HepG2 (cell line): ENCODE measurements around the gene STAM. TPM values are rescaled to one million over a fixed set of nuclear protein-coding genes. Genes with fewer than 3 reads are reported as not detected.

Experiments used
- CHD2 ChIP-seq: IDR thresholded peaks from 2 replicates; pipeline ENCODE4 v1.6.1; 2011; ENCODE audit warnings: low read depth, low read length, improper control_type of control experiment
- HMGXB4 ChIP-seq, 2 experiments: sonication (generic) in 1 of 2; formaldehyde crosslinking in 1 of 2; IDR thresholded peaks; 2 replicates each; pipeline versions ENCODE4 v1.4.0 to v1.6.1; 2018 to 2020; ENCODE audit warnings: missing genetic modification reagents in 2 of 2, borderline replicate concordance in 1 of 2, low read depth in 1 of 2, mild to moderate bottlenecking in 1 of 2, missing biosample characterization in 1 of 2
- KDM2A ChIP-seq: sonication (generic); formaldehyde crosslinking; IDR thresholded peaks from 2 replicates; pipeline ENCODE4 v1.4.0; 2020; ENCODE audit warnings: low read depth, missing genetic modification reagents, borderline replicate concordance
- MYPOP ChIP-seq: sonication (generic); formaldehyde crosslinking; IDR thresholded peaks from 2 replicates; pipeline ENCODE4 v1.8.1; 2023; ENCODE audit warnings: mild to moderate bottlenecking, moderate library complexity, missing genetic modification reagents
- PCBP1 ChIP-seq: fragments of 200-400 bp; formaldehyde crosslinking; IDR thresholded peaks from 2 replicates; pipeline ENCODE4 v1.6.1; 2017; ENCODE audit warnings: mild to moderate bottlenecking, low read depth, low read length, borderline replicate concordance
- SNAI1 ChIP-seq: sonication (generic); formaldehyde crosslinking; IDR thresholded peaks from 2 replicates; pipeline ENCODE4 v1.5.0; 2020; ENCODE audit warnings: mild to moderate bottlenecking, missing genetic modification reagents, borderline replicate concordance
- THAP9 ChIP-seq: sonication (generic); formaldehyde crosslinking; IDR thresholded peaks from 2 replicates; pipeline ENCODE4; 2020; ENCODE audit warnings: missing genetic modification reagents, mild to moderate bottlenecking, borderline replicate concordance
- XBP1 ChIP-seq: sonication (generic); formaldehyde crosslinking; IDR thresholded peaks from 2 replicates; pipeline ENCODE4 v1.5.0; 2020; ENCODE audit warnings: missing genetic modification reagents
- ZBED4 ChIP-seq: sonication (generic); formaldehyde crosslinking; IDR thresholded peaks from 2 replicates; pipeline ENCODE4 v1.4.0; 2020; ENCODE audit warnings: missing genetic modification reagents, borderline replicate concordance
- ZBTB33 ChIP-seq: sonication (generic); formaldehyde crosslinking; IDR thresholded peaks from 2 replicates; pipeline ENCODE4 v1.4.0; 2020; ENCODE audit warnings: missing genetic modification reagents
- ZNF292 ChIP-seq: sonication (generic); formaldehyde crosslinking; IDR thresholded peaks from 2 replicates; pipeline ENCODE4 v1.8.1; 2022; ENCODE audit warnings: mild to moderate bottlenecking, low read depth, missing genetic modification reagents, borderline replicate concordance
- ZNF446 ChIP-seq: sonication (generic); formaldehyde crosslinking; IDR thresholded peaks from 2 replicates; pipeline ENCODE4 v1.5.0; 2020; ENCODE audit warnings: mild to moderate bottlenecking, missing genetic modification reagents
- ZNF790 ChIP-seq: sonication (generic); formaldehyde crosslinking; IDR thresholded peaks from 2 replicates; pipeline ENCODE4 v1.8.0; 2022; ENCODE audit warnings: missing genetic modification reagents, mild to moderate bottlenecking, borderline replicate concordance
- polyA plus RNA-seq, 8 experiments: library from polyadenylated mRNA; depleted of rRNA in 3 of 8; stranded (reverse) in 7 of 8; unstranded in 1 of 8; fragments of >200 nt; fragmentation: Illumina TruSeq in 4 of 8; extraction: Trizol in 4 of 8; gene quantifications; 2 replicates each; pipeline versions ENCODE4 v1.2.1 to v1.2.3, GENCODE V29; 2011 to 2016; ENCODE audit warnings: low read depth in 4 of 8, missing spikeins in 1 of 8, mixed read lengths in 1 of 8; ENCODE audit not compliant: insufficient read depth in 1 of 8
- total RNA-seq, 5 experiments: library from RNA; depleted of rRNA; stranded (reverse); fragments of >200 nt; fragmentation: Illumina TruSeq; extraction: Trizol; gene quantifications; 2 replicates each; pipeline ENCODE4 v1.2.3, GENCODE V29; 2016; ENCODE audit warnings: low read depth in 1 of 5

Gene STAM
- total and polyA plus RNA-seq, 2 of the 13 experiments (the other 11 are each of a cell fraction or from before 2014, with no cell fraction given): 19.5 to 25.1 TPM

- TF ChIP-seq HMGXB4 (CRISPR knock-in tag; IDR thresholded peaks at IDR 0.05; ENCODE audit: borderline replicate concordance in 1 of 2, low read depth in 1 of 2): peak in 1 of 2 experiments; percentile 53; a peak in 1 of 4 replicates
- no peak for TF ChIP-seq ZNF446 (CRISPR knock-in tag)
- peak; percentile 42; the same call in 1 of the 2 replicates for TF ChIP-seq ZBED4 (CRISPR knock-in tag)
- no peak for TF ChIP-seq SNAI1
- no peak for TF ChIP-seq CHD2
- no peak for TF ChIP-seq PCBP1
- TF ChIP-seq XBP1 (CRISPR knock-in tag): no peak
- no peak for TF ChIP-seq ZBTB33
- TF ChIP-seq THAP9 (CRISPR knock-in tag): no peak
- peak; percentile 84 for TF ChIP-seq KDM2A (CRISPR knock-in tag)
- TF ChIP-seq ZNF790 (CRISPR knock-in tag): no peak
- 0 out of 2 replicates have a peak, but pooled peaks have one; percentile 38 for TF ChIP-seq ZNF292 (CRISPR knock-in tag)
- no peak for TF ChIP-seq MYPOP (CRISPR knock-in tag)
These were observed 27.4 kb upstream of the STAM start (continued) for GRCh38 chr10:17616403-17617030.
